Measurements from ENCODE around the gene CEP83.

DNA sequence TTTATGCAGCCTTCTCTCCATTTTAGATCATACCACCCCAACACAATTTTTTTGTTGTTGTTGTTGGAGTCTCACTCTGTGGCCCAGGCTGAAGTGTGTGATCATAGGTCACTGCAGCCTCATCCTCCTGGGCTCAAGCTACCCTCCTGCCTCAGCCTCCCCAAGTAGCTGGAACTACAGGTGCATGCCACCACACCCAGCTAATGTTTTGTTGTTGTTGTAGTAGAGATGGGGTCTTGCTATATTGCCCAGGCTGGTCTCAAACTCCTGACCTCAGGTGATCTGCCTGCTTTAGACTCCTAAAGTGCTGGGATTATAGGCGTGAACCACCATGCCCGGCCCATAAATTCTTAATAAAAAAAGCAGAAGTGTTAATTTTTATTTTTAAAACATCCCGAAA lies 199.7 kb downstream of the CEP83 start:
- TF ChIP-seq EZH2 (IDR thresholded peaks at IDR 0.05; ENCODE audit: insufficient read depth, poor library complexity, severe bottlenecking) (no peak), EZH2phosphoT487 (IDR thresholded peaks at IDR 0.05; ENCODE audit: insufficient read depth, low read depth) (no peak)
